WTC11 (cell line): Measurements from ENCODE around the gene LRP10.

Source experiments
- ATF2 ChIP-seq: sonication (generic); formaldehyde crosslinking; IDR thresholded peaks from 2 replicates; pipeline ENCODE4 v1.8.1; 2022; ENCODE audit warnings: low read depth, missing genetic modification reagents, borderline replicate concordance
- CTCF ChIP-seq: fragments of 200-600 bp; IDR thresholded peaks from 2 replicates; pipeline ENCODE4 v1.8.0; 2022; ENCODE audit warnings: antibody characterized with exemption
- FOXK1 ChIP-seq: sonication (generic); formaldehyde crosslinking; IDR thresholded peaks from 2 replicates; pipeline ENCODE4 v1.8.0; 2022; ENCODE audit warnings: mild to moderate bottlenecking, moderate library complexity, missing genetic modification reagents
- FOXP1 ChIP-seq: sonication (generic); formaldehyde crosslinking; IDR thresholded peaks from 2 replicates; pipeline ENCODE4 v1.8.0; 2022; ENCODE audit warnings: missing genetic modification reagents, mild to moderate bottlenecking, moderate library complexity, borderline replicate concordance
- HMGXB4 ChIP-seq: sonication (generic); formaldehyde crosslinking; IDR thresholded peaks from 2 replicates; pipeline ENCODE4 v1.8.1; 2023; ENCODE audit warnings: mild to moderate bottlenecking, moderate library complexity, missing genetic modification reagents
- JUN ChIP-seq: sonication (generic); formaldehyde crosslinking; IDR thresholded peaks from 2 replicates; pipeline ENCODE4 v1.8.0; 2023; ENCODE audit warnings: mild to moderate bottlenecking, missing genetic modification reagents
- MAX ChIP-seq: sonication (generic); formaldehyde crosslinking; IDR thresholded peaks from 2 replicates; pipeline ENCODE4 v1.8.0; 2022; ENCODE audit warnings: mild to moderate bottlenecking, missing genetic modification reagents
- NFYB ChIP-seq: sonication (generic); formaldehyde crosslinking; conservative IDR thresholded peaks from 2 replicates; pipeline ENCODE4 v1.8.0; 2022; ENCODE audit warnings: low read depth, missing genetic modification reagents
- NR2C2 ChIP-seq: sonication (generic); formaldehyde crosslinking; IDR thresholded peaks from 2 replicates; pipeline ENCODE4 v1.8.0; 2022; ENCODE audit warnings: mild to moderate bottlenecking, missing genetic modification reagents
- NR3C1 ChIP-seq: sonication (generic); formaldehyde crosslinking; conservative IDR thresholded peaks from 2 replicates; pipeline ENCODE4 v1.8.1; 2023; ENCODE audit warnings: low read depth, mild to moderate bottlenecking, missing genetic modification reagents
- TP53 ChIP-seq: sonication (generic); formaldehyde crosslinking; IDR thresholded peaks from 2 replicates; pipeline ENCODE4 v1.8.1; 2023; ENCODE audit warnings: mild to moderate bottlenecking, missing genetic modification reagents
- ZNF281 ChIP-seq: sonication (generic); formaldehyde crosslinking; IDR thresholded peaks from 2 replicates; pipeline ENCODE4 v1.8.0; 2023; ENCODE audit warnings: mild to moderate bottlenecking, missing genetic modification reagents
- ZNF425 ChIP-seq: fragments of 250-450 bp; sonication (Bioruptor Pico); conservative IDR thresholded peaks from 2 replicates; pipeline ENCODE4 v1.9.0; 2021; ENCODE audit warnings: mild to moderate bottlenecking

GRCh38 chr14:22923746-22924145 lies 52.2 kb downstream of the LRP10 start:
- TF ChIP-seq CTCF, result no peak
- no peak for TF ChIP-seq NFYB (CRISPR knock-in tag)
- TF ChIP-seq ATF2, result no peak
- no peak for TF ChIP-seq JUN (CRISPR knock-in tag)
- TF ChIP-seq NR2C2 (CRISPR knock-in tag), result no peak
- TF ChIP-seq NR3C1 (CRISPR knock-in tag), result no peak
- no peak for TF ChIP-seq MAX (CRISPR knock-in tag)
- TF ChIP-seq TP53 (CRISPR knock-in tag), result no peak
- TF ChIP-seq FOXK1, result no peak
- no peak for TF ChIP-seq FOXP1 (CRISPR knock-in tag)
- no peak for TF ChIP-seq ZNF425 (CRISPR knock-in tag)
- no peak for TF ChIP-seq ZNF281 (CRISPR knock-in tag)
- no peak for TF ChIP-seq HMGXB4 (CRISPR knock-in tag)
